A549 treated with CpdA at 1 μM for 4 hours (cell line): Measurements from ENCODE around the gene OR51I2. TPM values are rescaled to one million over a fixed set of nuclear protein-coding genes. Genes with fewer than 3 reads are reported as not detected.

Experiments
- total RNA-seq: library from RNA; stranded (reverse); fragments of 200-300 nt; extraction: Qiagen RNA extraction; gene quantifications from 5 replicates; pipeline ENCODE4 v1.2.3, GENCODE V29; 2022; ENCODE audit warnings: low read depth

OR51I2 gene
- total RNA-seq, result not detected in 5 replicates

GRCh38 chr11:5449023-5449422 lies at the start of gene OR51I2:
TSS of gene OR51I2 (plus strand) at chr11:5449323. CDS start at chr11:5453489, 4,166 bp downstream.

GRCh38 chr11:5421811-5422210 lies 27.3 kb upstream of the OR51I2 start, which contains the start of gene OR51Q1:
TSS of gene OR51Q1 (plus strand) at chr11:5422111. CDS start at chr11:5422201, 90 bp downstream.

GRCh38 chr11:5441414-5441813 lies 7.7 kb upstream of the OR51I2 start, which contains the start of gene OR51I1:
TSS of gene OR51I1 (minus strand) at chr11:5441514. CDS start at chr11:5441514, 0 bp downstream.

GRCh38 chr11:5488385-5488784 lies 39.3 kb downstream of the OR51I2 start, which contains the start of gene OR52D1:
TSS of gene OR52D1 (plus strand) at chr11:5488685. CDS start at chr11:5488707, 22 bp downstream.

Other genes with a start within 250 kb of the OR51I2 start
- not detected in 5 replicates for gene OR51V1, start 248.6 kb upstream of the OR51I2 start, total RNA-seq
- gene HBB, start 222.3 kb upstream of the OR51I2 start, total RNA-seq, result not detected in 5 replicates
- not detected in 5 replicates for gene HBD, start 214.8 kb upstream of the OR51I2 start, total RNA-seq
- not detected in 5 replicates for gene HBG1, start 199.5 kb upstream of the OR51I2 start, total RNA-seq
- not detected in 5 replicates for gene HBG2, start 194.5 kb upstream of the OR51I2 start, total RNA-seq
- 0.09 to 0.78 TPM (median 0.23 TPM) in 4 of 5 replicates, not detected in the other for gene HBE1, start 179.4 kb upstream of the OR51I2 start, total RNA-seq
- gene OR51B4, start 147.4 kb upstream of the OR51I2 start, total RNA-seq, result not detected in 5 replicates
- gene OR51B2, start 125.0 kb upstream of the OR51I2 start, total RNA-seq, result not detected in 5 replicates
- 0.03 TPM in 1 of 5 replicates, not detected in the others for gene OR51B5, start 105.8 kb upstream of the OR51I2 start, total RNA-seq
- gene OR51B6, start 97.8 kb upstream of the OR51I2 start, total RNA-seq, result not detected in 5 replicates
- not detected in 5 replicates for gene OR51M1, start 65.5 kb upstream of the OR51I2 start, total RNA-seq
- not detected in 5 replicates for gene OR51Q1, start 27.2 kb upstream of the OR51I2 start, total RNA-seq
- not detected in 5 replicates for gene OR51I1, start 7.8 kb upstream of the OR51I2 start, total RNA-seq
- gene OR52D1, start 39.4 kb downstream of the OR51I2 start, total RNA-seq, result not detected in 5 replicates
- gene UBQLN3, start 60.6 kb downstream of the OR51I2 start, total RNA-seq, result not detected in 5 replicates
- 0.08 to 0.20 TPM in 2 of 5 replicates, not detected in the others for gene UBQLNL, start 67.4 kb downstream of the OR51I2 start, total RNA-seq
- not detected in 5 replicates for gene OR52H1, start 99.2 kb downstream of the OR51I2 start, total RNA-seq
- not detected in 5 replicates for gene OR52B6, start 131.6 kb downstream of the OR51I2 start, total RNA-seq
- 10.8 to 14.1 TPM (median 11.6 TPM) in 5 replicates for gene TRIM6, start 147.3 kb downstream of the OR51I2 start, total RNA-seq
- gene TRIM34, start 175.7 kb downstream of the OR51I2 start, total RNA-seq, result 2.3 to 4.3 TPM (median 3.3 TPM) in 5 replicates
- 12.4 to 15.5 TPM (median 12.8 TPM) in 5 replicates for gene TRIM5, start 235.8 kb downstream of the OR51I2 start, total RNA-seq
- gene TRIM22, start 240.5 kb downstream of the OR51I2 start, total RNA-seq, result 0.57 to 1.1 TPM (median 0.82 TPM) in 5 replicates